OCI-LY3 (cell line): ENCODE results near the gene FGGY.

Experiments used
- EZH2phosphoT487 ChIP-seq: fragments of 200-600 bp; shearing (Covaris generic); IDR thresholded peaks from 2 replicates; pipeline ENCODE4 v1.6.1; 2018; ENCODE audit warnings: antibody characterized with exemption, mixed run types, low read depth
- TF ChIP-seq, protein P1 (sequence below): fragments of 200-600, 300-600 bp; sonication (generic); IDR thresholded peaks from 2 replicates; pipeline ENCODE4 v1.5.1; 2014; ENCODE audit warnings: antibody characterized with exemption, low read length, low read depth

DNA sequence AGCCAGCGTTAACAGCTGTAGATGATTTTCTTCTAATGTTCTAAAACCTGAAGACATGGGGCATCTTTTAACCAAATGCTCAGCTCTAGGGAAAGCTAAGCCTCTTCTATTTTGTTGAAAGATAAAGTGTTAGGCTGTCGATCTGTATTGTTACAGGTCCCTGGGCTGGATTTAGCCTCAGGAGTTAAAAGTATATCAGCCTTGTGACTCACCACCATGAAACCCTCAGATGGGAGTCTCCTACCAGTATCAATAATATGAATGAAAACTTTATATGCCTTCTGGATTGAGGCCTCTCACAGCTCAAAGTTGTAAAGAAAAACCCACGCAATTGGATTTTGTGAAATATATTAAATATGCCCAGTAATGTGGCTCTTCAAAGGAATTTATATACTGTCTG lies 231.6 kb downstream of the FGGY start:
- TF ChIP-seq, protein P1, sequence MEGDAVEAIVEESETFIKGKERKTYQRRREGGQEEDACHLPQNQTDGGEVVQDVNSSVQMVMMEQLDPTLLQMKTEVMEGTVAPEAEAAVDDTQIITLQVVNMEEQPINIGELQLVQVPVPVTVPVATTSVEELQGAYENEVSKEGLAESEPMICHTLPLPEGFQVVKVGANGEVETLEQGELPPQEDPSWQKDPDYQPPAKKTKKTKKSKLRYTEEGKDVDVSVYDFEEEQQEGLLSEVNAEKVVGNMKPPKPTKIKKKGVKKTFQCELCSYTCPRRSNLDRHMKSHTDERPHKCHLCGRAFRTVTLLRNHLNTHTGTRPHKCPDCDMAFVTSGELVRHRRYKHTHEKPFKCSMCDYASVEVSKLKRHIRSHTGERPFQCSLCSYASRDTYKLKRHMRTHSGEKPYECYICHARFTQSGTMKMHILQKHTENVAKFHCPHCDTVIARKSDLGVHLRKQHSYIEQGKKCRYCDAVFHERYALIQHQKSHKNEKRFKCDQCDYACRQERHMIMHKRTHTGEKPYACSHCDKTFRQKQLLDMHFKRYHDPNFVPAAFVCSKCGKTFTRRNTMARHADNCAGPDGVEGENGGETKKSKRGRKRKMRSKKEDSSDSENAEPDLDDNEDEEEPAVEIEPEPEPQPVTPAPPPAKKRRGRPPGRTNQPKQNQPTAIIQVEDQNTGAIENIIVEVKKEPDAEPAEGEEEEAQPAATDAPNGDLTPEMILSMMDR, result no peak
- TF ChIP-seq EZH2phosphoT487, result no peak
